HuH-7 (cell line): ENCODE results near the gene FARS2.
"Not testable (repeated sequence)": the region's sequence is repeated elsewhere in the genome, so short reads cannot be mapped to it uniquely, and the experiment has no call there.

ENCODE experiments used
- DNase-seq: peaks from one replicate; pipeline ENCODE4 v3.0.0; 2011; ENCODE audit warnings: low spot score

FARS2 gene

GRCh38 chr6:5666695-5667094, 405.4 kb downstream of the FARS2 start:
- no peak for DNase-seq

- no peak for DNase-seq
Observed at GRCh38 chr6:5667737-5668136, 406.4 kb downstream of the FARS2 start.

DNA sequence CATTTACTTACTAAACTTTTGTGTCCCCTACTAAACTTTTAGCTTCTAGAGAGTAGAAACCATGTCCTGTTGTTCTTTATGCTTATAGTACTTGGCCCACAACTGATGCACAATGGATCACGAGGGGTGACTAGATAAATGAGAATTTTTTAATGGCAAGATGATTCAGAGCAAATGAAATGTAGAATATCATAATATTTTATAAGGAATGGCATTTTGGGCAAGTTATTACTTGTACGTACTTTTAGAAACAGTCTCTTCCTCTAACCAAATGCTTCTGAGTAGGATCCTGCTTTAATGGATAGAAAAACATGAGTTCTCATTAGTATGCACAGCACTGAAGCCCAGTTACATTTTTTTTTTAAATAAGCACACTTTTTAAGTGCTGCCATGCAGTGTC, 409.1 kb downstream of the FARS2 start:
- DNase-seq, result no peak

GRCh38 chr6:5670811-5671561, 409.7 kb downstream of the FARS2 start:
- peak; percentile 6 for DNase-seq

DNA sequence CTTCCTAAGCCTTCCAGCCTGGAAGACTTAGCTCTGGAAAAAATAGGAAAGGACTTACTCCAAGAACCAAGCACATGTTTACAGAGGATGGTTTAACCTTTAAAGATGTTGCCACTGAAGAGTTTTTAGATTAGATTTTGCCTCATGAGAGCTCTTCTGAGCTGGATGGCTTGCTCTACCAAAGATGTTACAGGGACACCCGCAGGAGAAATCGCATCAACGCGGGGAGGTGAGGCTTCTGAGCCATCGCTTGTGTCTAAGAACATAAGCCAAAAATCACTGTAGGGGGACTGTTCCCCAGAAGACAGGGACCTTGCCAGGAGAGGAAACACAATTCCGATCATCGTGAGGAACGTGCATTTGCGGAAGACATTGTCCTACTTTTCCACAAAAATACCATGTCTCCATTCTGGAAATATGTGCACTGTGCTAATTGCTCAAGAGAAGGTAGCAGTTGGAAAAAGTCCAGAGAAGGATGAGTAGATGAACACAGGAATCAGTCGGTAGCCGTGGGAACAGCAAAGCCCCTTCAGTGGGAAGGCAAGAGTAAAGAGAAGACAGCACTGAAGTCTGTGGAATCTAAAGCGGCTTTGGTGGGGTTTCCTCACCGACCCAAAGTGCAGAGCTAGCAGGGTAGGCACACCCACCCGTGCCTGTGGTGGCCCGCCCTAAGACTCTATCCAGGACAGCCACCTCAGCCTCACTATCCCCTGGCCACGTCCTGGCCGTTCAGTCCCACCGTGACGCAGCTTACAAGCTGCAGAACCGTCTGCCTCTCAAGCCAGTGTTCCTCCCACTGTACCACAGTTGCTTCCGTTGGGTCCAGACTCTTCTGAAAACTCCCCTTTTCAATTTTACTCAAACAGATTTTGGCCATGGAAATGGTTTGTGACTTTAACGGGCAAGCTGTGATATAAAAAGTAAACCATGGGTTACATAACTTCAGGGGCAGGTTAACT, 410.6 kb downstream of the FARS2 start:
- no peak for DNase-seq

- DNase-seq, result no peak
Observed at GRCh38 chr6:5672581-5673011, 411.3 kb downstream of the FARS2 start.

DNA sequence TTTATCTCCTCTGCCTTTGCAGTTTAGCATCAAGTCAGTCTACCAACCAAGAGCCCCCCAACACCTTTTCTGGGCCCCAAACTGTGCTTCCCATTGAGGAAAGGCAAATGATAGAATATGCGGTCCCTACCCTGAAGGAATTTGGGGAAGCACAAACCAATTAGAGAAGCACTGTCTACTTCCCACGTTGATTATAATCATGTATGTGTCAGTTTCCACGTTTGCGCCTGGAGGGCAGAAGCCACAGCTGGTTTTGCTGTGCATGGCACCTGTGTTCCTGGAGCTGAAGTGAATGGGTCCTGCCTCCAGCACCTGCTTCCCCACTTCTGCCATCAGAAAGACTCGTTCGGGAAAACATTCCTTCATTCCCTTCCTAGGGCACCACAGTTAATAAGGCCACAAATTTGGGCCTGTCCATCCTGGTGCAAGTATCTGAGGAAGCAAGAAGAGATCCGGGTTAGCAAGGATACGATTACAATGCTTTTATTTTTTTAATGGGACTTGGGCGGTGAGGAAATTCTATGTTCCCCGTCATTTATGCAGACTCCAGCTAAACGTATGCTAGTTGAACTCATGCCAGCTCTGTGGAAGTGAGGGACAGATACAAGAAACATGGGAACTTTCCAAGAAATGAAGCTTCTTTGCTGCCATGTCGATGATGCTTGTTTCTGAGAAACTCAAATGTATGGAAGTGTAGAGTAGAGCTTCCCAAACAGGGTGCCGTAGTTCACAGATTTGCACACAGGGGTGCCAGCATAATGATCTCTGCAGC, 411.9 kb downstream of the FARS2 start:
- no peak for DNase-seq

- DNase-seq, result no peak
Observed at GRCh38 chr6:5674141-5674540, 412.8 kb downstream of the FARS2 start.

GRCh38 chr6:5674721-5675120, 413.4 kb downstream of the FARS2 start:
- no peak for DNase-seq

DNA sequence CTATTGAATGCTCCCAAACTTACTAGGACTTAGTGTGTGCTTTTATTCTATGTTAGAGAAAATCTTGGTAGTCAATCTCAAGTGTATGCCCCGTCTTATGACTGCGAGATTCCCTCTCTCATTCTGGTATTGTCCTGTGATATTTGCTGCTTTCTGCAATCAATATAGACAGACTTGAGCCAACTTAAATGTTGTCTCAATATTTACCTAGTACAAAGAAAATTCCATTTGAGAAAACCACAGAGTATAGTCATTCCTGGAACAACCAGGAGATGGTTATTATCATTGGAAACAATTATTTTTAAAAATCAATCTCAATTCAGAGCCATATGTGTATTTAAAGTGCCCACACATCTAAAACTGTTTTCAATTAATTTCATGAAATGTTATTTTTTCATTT, 415.4 kb downstream of the FARS2 start:
- DNase-seq, result no peak

GRCh38 chr6:5677219-5678000, 416.1 kb downstream of the FARS2 start:
- no peak for DNase-seq

DNA sequence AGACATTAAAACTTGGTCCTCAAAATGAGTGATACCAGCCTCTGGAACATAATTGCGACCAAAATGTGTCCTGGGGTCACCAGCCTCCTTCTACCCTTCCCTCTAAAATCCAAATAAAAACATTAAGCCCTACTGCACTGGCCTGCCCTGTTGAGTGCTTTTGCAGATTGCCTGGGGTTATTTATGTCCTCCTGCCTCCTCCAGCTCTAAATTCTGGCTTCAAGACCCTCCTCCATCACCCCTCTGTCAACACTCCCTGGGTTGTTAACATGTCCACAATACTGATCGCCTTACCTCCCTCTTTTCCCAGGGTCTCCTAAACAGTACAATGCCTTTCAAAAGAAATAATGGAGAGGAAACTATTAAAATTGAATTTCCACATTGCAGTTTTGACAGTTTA, 418.0 kb downstream of the FARS2 start:
- no peak for DNase-seq

DNA sequence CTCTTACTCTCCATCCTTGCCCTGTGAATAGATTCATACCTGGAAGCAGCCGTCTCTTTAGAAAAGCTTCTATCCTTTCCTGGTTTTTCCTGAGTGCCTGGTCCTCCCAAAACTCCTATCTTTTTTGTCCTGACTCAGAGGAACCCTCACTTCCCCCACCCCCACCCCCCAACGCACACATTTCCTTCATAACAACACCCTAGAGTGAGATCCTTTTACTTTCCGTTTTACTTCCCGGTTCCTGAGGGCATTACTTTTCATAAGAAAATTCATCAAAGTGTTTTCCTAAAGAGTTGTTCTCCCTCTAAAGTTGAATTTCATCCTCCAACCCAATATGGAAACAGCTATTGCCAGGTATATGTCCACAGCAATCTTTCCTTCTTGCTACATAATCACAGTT, 418.4 kb downstream of the FARS2 start:
- DNase-seq, result no peak

- DNase-seq, result no peak
Observed at GRCh38 chr6:5680095-5680494, 418.8 kb downstream of the FARS2 start.

DNA sequence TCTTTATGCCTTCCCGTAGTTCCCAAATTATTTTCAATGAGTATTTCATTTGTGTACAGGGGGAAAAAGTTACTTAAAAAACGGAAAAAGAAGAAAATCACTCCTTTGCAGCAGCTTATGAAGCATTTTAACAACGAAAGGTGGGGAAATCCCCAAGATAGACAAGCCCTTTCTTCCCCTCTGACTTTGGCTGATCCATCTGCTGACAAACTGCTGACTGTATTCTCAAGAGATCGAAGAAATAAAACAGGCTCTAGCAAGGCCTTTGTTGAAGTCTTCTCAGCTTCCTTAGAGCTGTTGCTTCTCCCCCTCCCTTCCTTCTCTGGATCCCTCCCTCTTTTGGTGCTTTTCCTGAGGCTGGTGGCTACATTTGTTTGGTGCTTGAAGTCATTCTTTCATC, 420.2 kb downstream of the FARS2 start:
- DNase-seq, result no peak

DNA sequence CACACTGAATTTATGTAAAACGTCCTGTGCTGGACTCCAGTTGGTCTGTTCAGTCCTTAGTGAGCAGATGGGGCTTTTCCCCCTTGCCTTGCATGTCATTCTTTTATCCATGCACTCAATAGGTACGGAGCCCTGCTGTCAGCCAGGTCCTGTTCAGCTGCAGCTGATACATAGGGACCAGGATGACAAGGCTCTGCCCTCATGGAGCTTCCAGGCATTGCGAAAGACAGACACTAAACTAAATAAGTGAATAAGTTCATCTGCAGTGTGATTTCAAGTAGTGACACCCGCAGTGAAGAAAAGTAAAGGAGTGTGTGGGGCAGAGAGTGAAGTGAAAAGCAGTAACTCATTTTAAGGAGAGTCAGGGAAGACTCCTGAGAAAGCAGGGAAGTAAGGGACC, 421.2 kb downstream of the FARS2 start:
- no peak for DNase-seq

DNA sequence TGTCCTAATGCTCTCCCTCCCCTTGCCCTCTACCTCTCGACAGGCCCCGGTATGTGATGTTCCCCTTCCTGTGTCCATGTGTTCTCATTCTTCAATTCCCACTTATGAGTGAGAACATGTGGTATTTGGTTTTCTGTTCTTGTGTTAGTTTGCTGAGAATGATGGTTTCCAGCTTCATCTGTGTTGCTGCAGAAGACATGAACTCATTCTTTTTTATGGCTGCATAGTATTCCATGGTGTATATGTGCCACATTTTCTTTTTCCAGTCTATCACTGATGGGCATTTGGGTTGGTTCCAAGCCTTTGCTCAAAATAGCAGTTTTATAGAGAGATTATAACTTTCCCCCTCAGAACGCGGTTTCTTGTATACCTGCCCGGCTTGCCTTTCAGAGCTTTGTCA, 422.4 kb downstream of the FARS2 start:
- DNase-seq, result not testable (repeated sequence)

- no peak for DNase-seq
Observed at GRCh38 chr6:5684320-5685053, 423.2 kb downstream of the FARS2 start.

- no peak for DNase-seq
Observed at GRCh38 chr6:5693225-5694145, 432.2 kb downstream of the FARS2 start.
